Mesenteric fat pad (tissue), 1 donor: ENCODE data around the gene GRB2. TPM values are rescaled to one million over a fixed set of nuclear protein-coding genes. Genes with fewer than 3 reads are reported as not detected.
"Not testable (repeated sequence)": the region's sequence is repeated elsewhere in the genome, so short reads cannot be mapped to it uniquely, and the experiment has no call there.

Experiments
- DNase-seq: peaks from one replicate; pipeline ENCODE4 v3.0.0-alpha.2; 2020; ENCODE audit warnings: low spot score
- total RNA-seq: library from RNA; stranded (reverse); fragmentation: NEBNext Ultra II Directional; extraction: Animal tissue kit (Norgen Biotek cat#: 25700); gene quantifications from one replicate; pipeline ENCODE4 v1.2.1, GENCODE V29; 2021
- donor health status: DM: yes; HTN: yes; CAD: no.

The GRB2 gene
- total RNA-seq, 1 donor from 2014 or later, result 154 TPM

DNA sequence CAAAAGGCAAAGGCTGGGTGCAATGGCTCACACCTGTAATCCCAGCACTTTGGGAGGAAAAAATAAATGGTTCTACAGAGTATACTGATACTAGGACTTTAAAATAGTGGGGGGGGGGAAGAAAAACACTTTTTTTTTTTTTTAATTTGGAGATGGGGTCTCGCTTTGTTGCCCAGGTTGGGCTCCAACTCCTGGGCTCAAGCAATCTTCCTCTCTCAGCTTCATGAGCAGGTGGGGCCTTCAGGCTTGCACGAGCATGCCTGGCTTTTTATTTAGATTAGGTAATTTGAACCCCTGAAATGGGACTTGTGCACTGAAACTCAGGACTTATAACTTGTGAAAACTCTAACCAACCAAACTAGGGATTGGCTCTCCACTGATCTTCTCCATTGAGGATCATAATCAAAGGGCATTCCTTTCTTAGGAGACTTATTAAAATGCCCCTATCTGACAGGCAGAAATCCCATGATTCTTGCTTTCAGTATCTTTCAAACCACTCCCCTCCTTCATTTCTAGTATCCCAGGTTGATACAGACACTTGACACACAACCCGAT lies 16.9 kb downstream of the GRB2 start:
- no peak for DNase-seq

DNA sequence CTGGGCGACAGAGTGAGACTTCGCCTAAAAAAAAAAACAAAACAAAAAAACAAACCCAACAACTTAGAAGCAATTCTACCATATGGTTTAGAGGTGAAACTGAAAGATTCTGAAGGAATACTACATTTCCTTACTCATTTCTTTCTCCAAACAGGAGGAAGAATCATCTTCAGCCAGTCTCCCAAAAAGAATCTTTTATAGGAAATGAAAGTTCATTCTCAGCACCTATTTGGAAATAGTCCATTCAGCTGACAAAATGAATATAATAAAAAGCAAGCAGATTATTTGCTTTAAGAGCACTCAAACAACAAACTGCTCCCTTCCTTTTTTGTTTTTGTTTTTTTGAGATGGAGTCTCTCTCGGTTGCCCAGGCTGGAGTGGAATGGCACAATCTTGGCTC lies 17.7 kb downstream of the GRB2 start:
- DNase-seq, result no peak

DNA sequence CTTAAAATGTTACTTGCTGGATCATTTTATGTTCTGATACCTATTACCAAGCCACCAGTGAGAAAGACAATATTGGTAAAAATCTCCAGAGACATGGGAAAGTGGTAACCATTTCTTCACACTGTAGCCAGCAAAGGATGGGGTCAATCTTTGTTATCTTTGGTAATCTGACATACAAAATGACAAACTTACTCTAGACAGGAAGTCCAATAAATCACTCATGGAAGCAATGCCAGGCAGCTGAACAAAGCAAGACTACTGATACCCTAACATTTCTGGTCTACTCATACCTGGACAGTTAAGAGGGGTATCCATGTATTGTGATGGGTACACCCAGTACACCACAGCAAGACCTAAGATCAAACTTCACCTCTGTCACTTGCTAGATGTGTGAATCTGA lies 19.0 kb downstream of the GRB2 start:
- DNase-seq, result no peak

DNA sequence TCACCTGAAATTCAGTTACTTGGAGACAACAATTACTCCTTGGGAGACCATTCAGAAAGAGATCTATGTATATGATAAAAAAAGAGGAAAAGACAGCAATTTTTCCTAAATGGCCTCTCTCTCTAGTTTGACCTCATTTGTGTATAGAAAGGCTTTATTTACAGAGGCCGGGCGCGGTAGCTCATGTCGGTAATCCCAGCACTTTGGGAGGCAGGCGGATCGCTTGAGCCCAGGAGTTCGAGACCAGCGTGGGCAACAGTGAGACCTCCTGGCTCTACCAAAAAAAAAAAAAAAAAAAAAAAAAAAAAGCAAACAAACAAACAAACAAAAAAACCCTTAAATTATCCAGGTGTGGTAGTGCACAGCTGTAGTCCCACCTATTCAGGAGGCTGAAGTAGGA lies 20.7 kb downstream of the GRB2 start:
- DNase-seq, result no peak

DNA sequence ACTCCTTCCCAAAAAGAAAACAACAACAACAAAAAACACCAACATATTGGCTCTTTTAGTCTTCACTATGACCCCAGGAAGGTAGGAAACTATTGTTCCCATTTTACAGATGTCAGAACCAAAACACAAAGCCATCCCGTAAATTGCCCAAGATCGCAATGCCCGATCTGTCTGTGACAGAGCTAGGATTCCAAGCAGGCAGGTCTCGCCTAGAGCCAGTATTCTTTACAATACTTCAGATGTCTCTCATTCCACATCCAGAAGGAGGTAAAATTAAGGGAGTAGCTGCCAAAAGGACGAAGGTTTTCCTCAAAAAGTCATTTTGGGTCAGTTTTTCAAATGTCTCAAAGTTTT lies 21.7 kb downstream of the GRB2 start:
- no peak for DNase-seq

- DNase-seq, result no peak
Observed at GRCh38 chr17:75380750-75381149, 24.7 kb downstream of the GRB2 start.

GRCh38 chr17:75380315-75380714 lies 25.2 kb downstream of the GRB2 start:
- no peak for DNase-seq

DNA sequence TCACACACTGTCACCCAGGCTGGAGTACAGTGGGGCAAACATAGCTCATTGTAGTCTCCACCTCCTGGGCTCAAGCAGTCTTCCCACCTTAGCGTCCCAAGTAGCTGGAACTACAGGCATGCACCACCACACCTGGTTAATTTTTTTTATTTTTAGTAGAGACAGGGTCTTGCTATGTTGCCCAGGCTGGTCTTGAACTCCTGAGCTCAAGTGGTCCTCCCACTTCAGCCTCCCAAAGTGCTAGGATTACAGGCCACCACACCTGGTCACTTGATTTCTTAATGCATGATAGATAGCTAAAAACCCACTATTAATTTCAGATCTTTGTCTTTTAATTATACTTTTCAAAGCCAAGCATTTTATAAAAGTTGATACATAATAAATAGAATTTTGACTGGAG lies 26.1 kb downstream of the GRB2 start:
- not testable (repeated sequence) for DNase-seq

- no peak for DNase-seq
Observed at GRCh38 chr17:75373280-75373679, 32.2 kb downstream of the GRB2 start.

DNA sequence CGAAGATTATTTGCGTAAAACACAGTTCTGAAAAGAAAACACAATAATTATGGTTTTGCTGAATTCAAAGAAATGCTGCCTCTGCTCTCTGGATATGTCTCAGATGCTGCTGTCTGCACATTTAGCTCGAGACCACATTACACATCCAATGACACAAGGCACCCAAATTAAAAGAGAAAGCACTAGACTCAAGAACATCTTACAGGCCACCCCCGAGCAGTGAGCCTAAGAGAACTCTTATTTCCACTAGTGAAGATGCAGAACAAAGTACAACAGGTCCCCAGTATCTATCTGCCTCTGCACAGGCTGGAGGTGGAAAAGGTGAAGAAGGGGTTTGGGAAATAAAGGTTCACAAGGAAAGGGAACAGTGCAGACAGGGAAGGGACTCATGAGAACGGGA lies 33.5 kb downstream of the GRB2 start:
- no peak for DNase-seq

DNA sequence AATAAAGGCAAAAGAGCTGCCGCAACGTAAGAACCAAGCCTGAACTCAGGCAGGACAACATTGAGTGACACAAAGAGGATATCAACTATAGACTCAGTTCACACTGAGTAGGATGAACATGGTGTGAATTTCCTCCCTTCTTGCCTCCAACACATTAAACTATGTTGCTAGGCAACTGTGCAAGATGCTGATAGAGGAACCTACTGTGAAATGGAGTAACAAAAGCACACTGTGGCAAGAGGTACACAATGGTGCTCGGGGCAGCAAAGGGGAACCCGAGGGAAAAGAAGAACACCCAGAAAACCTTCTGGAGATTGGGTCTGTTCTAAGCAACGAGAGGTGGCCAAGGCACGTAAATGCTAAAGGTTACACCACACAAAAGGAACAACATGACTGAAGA lies 34.1 kb downstream of the GRB2 start:
- no peak for DNase-seq

DNA sequence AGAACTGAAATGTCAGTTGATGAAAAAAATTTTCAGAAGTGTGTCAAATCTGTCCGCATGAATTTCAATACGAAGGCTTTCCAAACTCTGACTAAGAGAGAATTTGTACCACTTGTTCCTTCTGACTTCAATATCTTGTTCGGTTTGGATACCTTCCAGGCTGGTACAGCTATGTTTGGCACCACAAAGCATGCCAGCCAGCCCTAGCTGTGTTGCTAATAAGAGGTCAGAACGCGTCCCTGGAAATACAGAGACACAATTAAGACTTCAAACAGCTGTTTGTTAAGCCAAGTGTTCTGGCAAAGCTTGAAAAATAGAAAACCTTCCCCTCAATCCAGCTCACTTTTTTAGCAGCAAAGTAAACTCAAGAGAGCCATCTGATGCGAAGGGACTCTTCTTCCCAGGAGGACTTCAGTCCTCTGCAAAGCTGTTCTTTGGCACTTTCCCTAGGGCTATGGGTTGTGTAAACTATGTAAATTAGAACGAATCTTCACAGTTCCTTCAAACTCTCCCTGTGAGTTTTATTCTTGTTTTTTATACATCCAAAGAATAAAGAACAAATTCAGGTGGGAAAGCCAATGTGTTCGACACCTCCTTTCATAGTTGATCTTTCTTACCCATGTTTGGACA lies 35.1 kb downstream of the GRB2 start:
- DNase-seq, result no peak

GRCh38 chr17:75367838-75368789 lies 37.4 kb downstream of the GRB2 start:
- not testable (repeated sequence) for DNase-seq

GRCh38 chr17:75367312-75367711 lies 38.2 kb downstream of the GRB2 start:
- no peak for DNase-seq

DNA sequence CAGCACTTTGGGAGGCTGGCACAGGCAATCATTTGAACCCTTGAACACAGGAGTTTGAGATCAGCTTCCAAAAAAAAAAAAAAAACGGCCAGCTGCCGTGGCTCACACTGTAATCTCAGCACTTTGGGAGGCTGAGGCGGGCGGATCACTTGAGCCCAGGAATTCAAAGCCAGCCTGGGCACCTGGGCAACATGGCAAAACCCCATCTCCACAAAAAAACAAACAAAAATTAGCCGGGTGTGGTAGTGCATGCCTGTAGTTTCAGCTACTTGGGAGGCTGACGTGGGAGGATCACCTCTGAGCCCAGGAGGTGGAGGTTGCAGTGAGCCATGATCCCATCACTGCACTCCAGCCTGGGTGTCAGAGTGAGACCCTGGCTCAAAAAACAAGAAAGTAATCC lies 39.0 kb downstream of the GRB2 start:
- no peak for DNase-seq

DNA sequence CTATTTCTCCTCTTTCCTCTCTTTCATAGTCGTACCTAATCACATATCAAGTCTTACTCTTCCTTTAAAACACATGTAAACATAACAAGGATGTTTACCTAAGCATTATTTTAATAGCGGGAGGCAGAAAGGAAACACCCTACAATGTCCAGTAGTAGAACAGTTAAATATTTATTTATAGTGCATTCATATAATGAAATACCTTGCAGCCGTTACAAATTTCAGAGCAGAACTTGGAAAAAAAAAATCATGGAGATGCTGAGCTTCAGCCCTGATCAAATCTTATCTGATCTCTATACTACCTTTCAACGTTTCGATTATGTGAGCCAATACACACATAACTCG lies 39.6 kb downstream of the GRB2 start:
- no peak for DNase-seq

- DNase-seq, result no peak
Observed at GRCh38 chr17:75365009-75365930, 40.2 kb downstream of the GRB2 start.

DNA sequence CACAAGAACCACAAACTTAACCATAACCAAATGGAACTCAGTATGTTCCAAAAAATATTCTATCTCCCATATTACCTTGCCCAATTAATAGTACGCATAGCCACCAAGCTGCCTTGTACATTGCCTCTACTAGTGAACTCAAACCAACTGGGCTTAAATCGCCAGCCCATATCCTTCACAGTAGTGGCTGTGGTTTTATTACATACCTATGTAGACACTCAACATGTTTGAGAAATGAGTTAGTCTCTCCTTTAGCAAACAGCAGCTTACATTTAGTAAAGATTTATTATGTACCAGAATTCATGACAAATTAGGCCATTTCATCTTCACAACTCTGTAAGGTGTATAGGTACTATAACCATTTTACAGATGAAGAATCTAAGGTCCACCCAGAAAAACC lies 41.4 kb downstream of the GRB2 start:
- DNase-seq, result no peak

DNA sequence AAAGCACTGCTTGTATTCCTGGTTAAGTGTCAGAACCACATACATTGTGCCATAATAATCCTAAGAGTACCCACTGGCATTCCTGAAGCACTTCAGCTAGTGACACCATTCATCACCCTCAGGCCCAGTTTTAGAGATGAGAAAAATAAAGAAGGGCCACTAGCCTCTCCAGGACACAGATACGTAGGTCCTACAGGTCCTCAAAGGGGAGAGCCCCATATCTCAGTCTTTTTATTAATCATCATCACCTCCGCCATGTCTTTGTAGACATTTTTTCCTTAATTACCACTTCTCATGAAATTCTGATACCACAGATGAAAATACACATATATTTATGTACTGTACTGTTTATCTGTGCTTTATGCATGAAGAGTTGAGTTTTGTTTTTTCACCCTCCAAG lies 43.5 kb downstream of the GRB2 start:
- DNase-seq, result no peak

GRCh38 chr17:75361344-75361743 lies 44.1 kb downstream of the GRB2 start:
- no peak for DNase-seq

- no peak for DNase-seq
Observed at GRCh38 chr17:75356260-75356937, 49.1 kb downstream of the GRB2 start.
